H1 (cell line): ENCODE data around the gene BAZ2B. TPM values are rescaled to one million over a fixed set of nuclear protein-coding genes. Genes with fewer than 3 reads are reported as not detected.

Source experiments
- CTCF ChIA-PET: fragments of 300-600 bp; sonication (Branson Sonifier 250); formaldehyde crosslinking; loops from one replicate; lab custom pipeline; 2021; ENCODE audit not compliant: partially characterized antibody; lab: Charles Lee
- POLR2A ChIA-PET: fragments of 300-600 bp; sonication (Branson Sonifier 250); formaldehyde crosslinking; loops from one replicate; lab custom pipeline; 2021; ENCODE audit warnings: inconsistent platforms; ENCODE audit not compliant: partially characterized antibody; lab: Charles Lee
- DNase-seq, 2 experiments: peaks; one replicate each; pipeline versions ENCODE4 v3.0.0 to v3.0.0-alpha.2; 2010 to 2022; ENCODE audit warnings: low spot score in 2 of 2, low read depth in 1 of 2, mixed read lengths in 1 of 2
- FAIRE-seq: peaks from 2 replicates; lab custom pipeline; 2011; peaks lifted over from hg19 to GRCh38; lab: Jason Lieb, UNC
- H2AFZ ChIP-seq: 2 replicates; pipeline ENCODE4 v1.8.1; 2012; ENCODE audit warnings: low read length, inconsistent platforms
- H2AK5ac ChIP-seq: 2 replicates; pipeline ENCODE4 v1.6.1; 2013; ENCODE audit warnings: low read depth, low read length
- H2BK120ac ChIP-seq: replicated peaks from 2 replicates; pipeline ENCODE3; 2013; ENCODE audit warnings: low read depth, low read length, inconsistent platforms
- H2BK12ac ChIP-seq: 2 replicates; pipeline ENCODE4 v1.6.1; 2013; ENCODE audit warnings: low read depth, low read length
- H2BK15ac ChIP-seq: 2 replicates; pipeline ENCODE4 v1.6.1; 2013; ENCODE audit warnings: low read length
- H2BK20ac ChIP-seq: 2 replicates; pipeline ENCODE4 v1.6.1; 2013; ENCODE audit warnings: low read length
- H2BK5ac ChIP-seq: 2 replicates; pipeline ENCODE4 v1.6.1; 2013; ENCODE audit warnings: low read depth, low read length
- H3K14ac ChIP-seq: 2 replicates; pipeline ENCODE4 v1.6.1; 2013; ENCODE audit warnings: inconsistent platforms; ENCODE audit not compliant: insufficient read length
- H3K18ac ChIP-seq: 2 replicates; pipeline ENCODE4 v1.6.1; 2013; ENCODE audit warnings: low read length; ENCODE audit errors: extremely low read depth
- H3K23ac ChIP-seq: 2 replicates; pipeline ENCODE4 v1.6.1; 2013; ENCODE audit warnings: inconsistent platforms; ENCODE audit not compliant: insufficient read length
- H3K23me2 ChIP-seq: 2 replicates; pipeline ENCODE4 v1.6.1; 2013; ENCODE audit warnings: low read depth, low read length
- H3K27ac ChIP-seq: 2 replicates; pipeline ENCODE4 v1.6.1; 2011; ENCODE audit warnings: low read depth, low read length, inconsistent platforms
- H3K27me3 ChIP-seq, 4 experiments: replicated peaks in 1 of 4; 1 replicate in 1 of 4; 2 replicates in 3 of 4; pipeline versions ENCODE4 v1.6.1 to v1.8.1; 2011 to 2013; ENCODE audit warnings: low read length in 3 of 4, mild to moderate bottlenecking in 3 of 4, inconsistent platforms in 2 of 4, mixed read lengths in 2 of 4, moderate library complexity in 1 of 4; ENCODE audit not compliant: control insufficient read depth in 3 of 4, insufficient read depth in 3 of 4; ENCODE audit errors: extremely low read depth in 1 of 4
- H3K36me3 ChIP-seq, 4 experiments: 2 replicates each; pipeline versions ENCODE4 v1.6.1 to v1.8.1; 2011 to 2013; ENCODE audit warnings: mild to moderate bottlenecking in 4 of 4, low read length in 3 of 4, moderate library complexity in 2 of 4, control low read depth in 1 of 4, inconsistent platforms in 1 of 4; ENCODE audit not compliant: insufficient read depth in 4 of 4, control insufficient read depth in 2 of 4
- H3K4ac ChIP-seq: replicated peaks from 2 replicates; pipeline ENCODE3; 2013; ENCODE audit warnings: low read length, low read depth, mixed read lengths, inconsistent platforms; ENCODE audit not compliant: insufficient read length
- H3K4me1 ChIP-seq, 4 experiments: replicated peaks in 1 of 4; 1 replicate in 1 of 4; 2 replicates in 3 of 4; pipeline versions ENCODE4 v1.6.1 to v1.8.1; 2011 to 2013; ENCODE audit warnings: low read length in 3 of 4, inconsistent platforms in 2 of 4, mixed read lengths in 1 of 4; ENCODE audit not compliant: insufficient read depth in 4 of 4, control insufficient read depth in 3 of 4
- H3K4me2 ChIP-seq, 2 experiments: 2 replicates each; pipeline versions ENCODE4 v1.6.1 to v1.8.1; 2011 to 2013; ENCODE audit warnings: low read depth in 2 of 2, low read length in 2 of 2, control low read depth in 1 of 2, inconsistent platforms in 1 of 2, mild to moderate bottlenecking in 1 of 2; ENCODE audit not compliant: insufficient read depth in 1 of 2
- H3K4me3 ChIP-seq, 4 experiments: fragments of 200-600, 300-600 bp in 1 of 4; sonication (generic), shearing (Covaris generic), sonication (Bioruptor Twin) in 1 of 4; 2 replicates each; pipeline versions ENCODE4 v1.5.1 to v1.8.1; 2011 to 2016; ENCODE audit warnings: low read length in 4 of 4, low read depth in 3 of 4, control low read depth in 2 of 4, inconsistent platforms in 2 of 4, mild to moderate bottlenecking in 2 of 4, mixed read lengths in 1 of 4, moderate library complexity in 1 of 4; ENCODE audit not compliant: insufficient read depth in 2 of 4; ENCODE audit errors: extremely low read depth in 1 of 4
- H3K56ac ChIP-seq: replicated peaks from 2 replicates; pipeline ENCODE3; 2013; ENCODE audit warnings: low read depth, mild to moderate bottlenecking, mixed read lengths, low read length, inconsistent platforms; ENCODE audit not compliant: insufficient read length
- H3K79me1 ChIP-seq: 2 replicates; pipeline ENCODE4 v1.6.1; 2013; ENCODE audit warnings: low read depth, low read length, control low read depth
- H3K79me2 ChIP-seq, 2 experiments: 2 replicates each; pipeline versions ENCODE4 v1.6.1 to v1.8.1; 2012 to 2013; ENCODE audit warnings: low read length in 2 of 2, mild to moderate bottlenecking in 2 of 2, inconsistent platforms in 1 of 2; ENCODE audit not compliant: insufficient read depth in 2 of 2, control insufficient read depth in 1 of 2
- H3K9ac ChIP-seq, 4 experiments: replicated peaks in 1 of 4; 1 replicate in 1 of 4; 2 replicates in 3 of 4; pipeline versions ENCODE4 v1.6.1 to v1.8.1; 2011 to 2013; ENCODE audit warnings: low read depth in 3 of 4, low read length in 3 of 4, control low read depth in 2 of 4, mild to moderate bottlenecking in 2 of 4, moderate library complexity in 2 of 4, inconsistent platforms in 1 of 4; ENCODE audit errors: extremely low read depth in 1 of 4
- H3K9me3 ChIP-seq, 2 experiments: 2 replicates each; pipeline versions ENCODE4 v1.6.1 to v1.8.1; 2012 to 2013; ENCODE audit warnings: mild to moderate bottlenecking in 2 of 2, moderate library complexity in 2 of 2, control low read depth in 1 of 2, inconsistent platforms in 1 of 2, low read depth in 1 of 2, low read length in 1 of 2, mixed read lengths in 1 of 2; ENCODE audit not compliant: insufficient read depth in 2 of 2
- H4K20me1 ChIP-seq, 2 experiments: replicated peaks in 1 of 2; 2 replicates each; pipeline versions ENCODE3 to v1.8.1; 2011 to 2013; ENCODE audit warnings: inconsistent platforms in 2 of 2, low read length in 2 of 2, mild to moderate bottlenecking in 1 of 2; ENCODE audit not compliant: insufficient read depth in 2 of 2, control insufficient read depth in 1 of 2
- H4K5ac ChIP-seq: 2 replicates; pipeline ENCODE4 v1.6.1; 2013; ENCODE audit warnings: low read length, low read depth, mixed read lengths, inconsistent platforms; ENCODE audit not compliant: insufficient read length
- H4K8ac ChIP-seq: 2 replicates; pipeline ENCODE4 v1.8.0; 2013; ENCODE audit warnings: mild to moderate bottlenecking, moderate library complexity, low read length, inconsistent platforms; ENCODE audit not compliant: insufficient read depth; ENCODE audit errors: extremely low read depth
- H4K91ac ChIP-seq: replicated peaks from 2 replicates; pipeline ENCODE3; 2013; ENCODE audit warnings: low read length, mixed read lengths, inconsistent platforms; ENCODE audit not compliant: insufficient read length
- ASH2L ChIP-seq: fragments of 200-600, 300-600 bp; sonication (generic); IDR thresholded peaks from one replicate; pipeline ENCODE4 v1.7.1; 2017; ENCODE audit warnings: low read length
- MAFK ChIP-seq: IDR thresholded peaks from 2 replicates; pipeline ENCODE4 v1.6.1; 2012; ENCODE audit warnings: low read depth, mild to moderate bottlenecking, improper control_type of control experiment, low read length
- RAD21 ChIP-seq, 2 experiments: IDR thresholded peaks in 1 of 2; conservative IDR thresholded peaks in 1 of 2; 2 replicates each; pipeline ENCODE4 v1.6.1; 2011; ENCODE audit warnings: low read depth in 2 of 2, low read length in 2 of 2, improper control_type of control experiment in 1 of 2, inconsistent platforms in 1 of 2, mild to moderate bottlenecking in 1 of 2, moderate library complexity in 1 of 2
- SIN3A ChIP-seq, 2 experiments: IDR thresholded peaks in 1 of 2; conservative IDR thresholded peaks in 1 of 2; 2 replicates each; pipeline ENCODE4 v1.6.1; 2011 to 2012; ENCODE audit warnings: low read length in 2 of 2, improper control_type of control experiment in 1 of 2, low read depth in 1 of 2, mild to moderate bottlenecking in 1 of 2
- TAF7 ChIP-seq: optimal IDR thresholded peaks from 2 replicates; pipeline ENCODE3; 2011; ENCODE audit warnings: low read depth, mild to moderate bottlenecking, inconsistent platforms, low read length, moderate library complexity, borderline replicate concordance
- WGBS, 2 experiments: shearing (Covaris generic) in 1 of 2; methylation state at CpG; one replicate each; pipeline versions ENCODE4 v1.1.6 to v1.1.7; 2013 to 2015; ENCODE audit warnings: low lambda C conversion rate in 2 of 2, mixed read lengths in 2 of 2, inconsistent platforms in 1 of 2, low coverage in 1 of 2, missing lambda C conversion rate in 1 of 2; ENCODE audit not compliant: insufficient replicate concordance in 2 of 2, insufficient coverage in 1 of 2, insufficient read length in 1 of 2; ENCODE audit errors: extremely low coverage in 1 of 2, missing lambda C conversion rate in 1 of 2; 5-methylcytosine and 5-hydroxymethylcytosine counted together
- polyA plus RNA-seq, 7 experiments: library from polyadenylated mRNA; depleted of rRNA in 3 of 7; stranded (reverse) in 5 of 7; unstranded in 2 of 7; fragments of >200 nt in 5 of 7; fragments of 200-250 nt in 2 of 7; gene quantifications; 1 replicate in 5 of 7; 2 replicates in 1 of 7; 4 replicates in 1 of 7; pipeline versions ENCODE4 v1.2.1 to v1.2.3, GENCODE V29; 2011 to 2013; ENCODE audit warnings: missing spikeins in 2 of 7, mixed read lengths in 2 of 7
- total RNA-seq: library from RNA; stranded (reverse); fragmentation: NEBNext Ultra II Directional; extraction: Animal tissue kit (Norgen Biotek cat#: 25700); gene quantifications from 2 replicates; pipeline ENCODE4 v1.2.1, GENCODE V29; 2021
- TF ChIP-seq, protein P1 (sequence below): IDR thresholded peaks from 2 replicates; pipeline ENCODE4 v1.6.1; 2011; ENCODE audit warnings: low read length, improper control_type of control experiment

BAZ2B gene
- total and polyA plus RNA-seq, 2 of the 8 experiments (the other 6 are each of a cell fraction or from before 2014, with no cell fraction given): 15.2 to 46.3 TPM

DNA sequence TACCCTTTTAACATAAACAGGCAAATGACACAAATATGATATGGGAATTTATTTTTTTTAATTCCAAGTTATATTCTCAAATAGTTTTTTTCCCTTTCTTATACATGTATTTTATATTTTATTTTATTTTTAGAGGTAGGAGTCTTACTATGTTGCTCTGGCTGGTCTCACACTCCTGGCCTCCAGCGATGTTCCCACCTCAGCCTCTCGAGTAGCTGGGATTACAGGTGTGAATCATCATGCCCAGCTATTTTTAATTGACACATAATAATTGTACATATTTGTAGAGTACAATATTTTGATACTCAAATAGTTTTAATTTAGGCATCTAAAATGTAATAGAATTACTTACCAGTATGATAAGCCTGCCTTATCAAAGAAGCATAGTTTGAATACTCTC is 12.2 kb downstream of the BAZ2B start:
- no peak overlapping the region for H4K91ac ChIP-seq
- H4K20me1 ChIP-seq: peaks cover 0 to 2% of the 10 kb centered on the region in 2 experiments
- H3K4ac ChIP-seq: no peak overlapping the region
- H2BK12ac ChIP-seq: no peak overlapping the region
- no peak overlapping the region for H2AFZ ChIP-seq
- no peak overlapping the region for H2BK120ac ChIP-seq
- H2BK5ac ChIP-seq: no peak overlapping the region
- no peak overlapping the region for H4K5ac ChIP-seq
- WGBS, 2 experiments: 98% methylated on average over 2 of the region's 2 CpGs; no CpG with 5 or more reads in 1 of the 2 experiments
- H3K18ac ChIP-seq: no peak overlapping the region
- H2BK20ac ChIP-seq: no peak overlapping the region
- TF ChIP-seq, protein P1, sequence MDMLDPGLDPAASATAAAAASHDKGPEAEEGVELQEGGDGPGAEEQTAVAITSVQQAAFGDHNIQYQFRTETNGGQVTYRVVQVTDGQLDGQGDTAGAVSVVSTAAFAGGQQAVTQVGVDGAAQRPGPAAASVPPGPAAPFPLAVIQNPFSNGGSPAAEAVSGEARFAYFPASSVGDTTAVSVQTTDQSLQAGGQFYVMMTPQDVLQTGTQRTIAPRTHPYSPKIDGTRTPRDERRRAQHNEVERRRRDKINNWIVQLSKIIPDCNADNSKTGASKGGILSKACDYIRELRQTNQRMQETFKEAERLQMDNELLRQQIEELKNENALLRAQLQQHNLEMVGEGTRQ: no peak
- TF ChIP-seq MAFK (no peak), SIN3A (conservative IDR thresholded peaks at IDR 0.05 in 1 of 2, IDR thresholded peaks at IDR 0.05 in 1 of 2; ENCODE audit: low read depth in 1 of 2, low read length in 2 of 2) (no peak), ASH2L (no peak), TAF7 (no peak), RAD21 (IDR thresholded peaks at IDR 0.05 in 1 of 2, conservative IDR thresholded peaks at IDR 0.05 in 1 of 2; ENCODE audit: low read depth in 2 of 2, low read length in 2 of 2) (no peak)
- H3K79me1 ChIP-seq: peaks cover 2% of the 10 kb centered on the region; the same call in 1 of the 2 replicates
- H2BK15ac ChIP-seq: no peak overlapping the region
- FAIRE-seq (no peak), DNase-seq (no peak)
- H3K4me2 ChIP-seq: no peak overlapping the region
- no peak overlapping the region for H3K23ac ChIP-seq
- no peak overlapping the region for H3K4me3 ChIP-seq
- H3K56ac ChIP-seq: no peak overlapping the region
- H3K27ac ChIP-seq: no peak overlapping the region
- peaks cover 0 to 7% (median 0%) of the 10 kb centered on the region in 4 experiments; a peak in 2 of 7 replicates for H3K4me1 ChIP-seq
- ChIA-PET POLR2A (interaction anchor here (1.3 to 3.6 kb wide), 4 partner anchors 8 to 108 kb away, joined by 3 to 23 read pairs (median 5); partner anchors contain the start of genes BAZ2B and MARCHF7), CTCF (no interaction called here)
- H3K36me3 ChIP-seq: no peaks in the 10 kb centered on the region
- H3K9ac ChIP-seq: no peak overlapping the region
- H4K8ac ChIP-seq: no peak overlapping the region
- no peak overlapping the region for H2AK5ac ChIP-seq
- H3K27me3 ChIP-seq: no peaks in the 10 kb centered on the region
- no peak overlapping the region for H3K14ac ChIP-seq
- H3K23me2 ChIP-seq: no peaks in the 10 kb centered on the region
- H3K79me2 ChIP-seq: peaks cover 4 to 91% of the 10 kb centered on the region in 2 experiments; a peak in 3 of 4 replicates
- no peaks in the 10 kb centered on the region for H3K9me3 ChIP-seq
